Mesodermal cell (in vitro differentiated cells): ENCODE results near the gene B3GALNT2.

Source experiments
- H3K27ac ChIP-seq: 2 replicates; pipeline ENCODE4 v1.7.0; 2013; ENCODE audit warnings: mild to moderate bottlenecking, low read depth, low read length, moderate library complexity; ENCODE audit not compliant: severe bottlenecking
- H3K36me3 ChIP-seq: 2 replicates; pipeline ENCODE4 v1.7.1; 2013; ENCODE audit warnings: mild to moderate bottlenecking, low read length, moderate library complexity; ENCODE audit not compliant: control insufficient read depth, insufficient read depth
- H3K4me1 ChIP-seq: one replicate; pipeline ENCODE4 v1.7.1; 2013; ENCODE audit warnings: mild to moderate bottlenecking, low read length; ENCODE audit not compliant: insufficient read depth, control insufficient read depth, poor library complexity, severe bottlenecking
- H3K4me3 ChIP-seq: 2 replicates; pipeline ENCODE4 v1.7.0; 2013; ENCODE audit warnings: low read length, control low read depth, mild to moderate bottlenecking; ENCODE audit not compliant: insufficient read depth, poor library complexity, severe bottlenecking; ENCODE audit errors: extremely low read depth
- H3K9me3 ChIP-seq: 2 replicates; pipeline ENCODE4 v1.7.1; 2013; ENCODE audit warnings: mild to moderate bottlenecking, low read length, moderate library complexity; ENCODE audit not compliant: control insufficient read depth
- WGBS, 2 experiments: methylation state at CpG; one replicate each; pipeline ENCODE4 v1.1.5; 2013; ENCODE audit warnings: missing lambda C conversion rate in 2 of 2; ENCODE audit not compliant: insufficient coverage in 2 of 2; 5-methylcytosine and 5-hydroxymethylcytosine counted together

The B3GALNT2 gene

DNA sequence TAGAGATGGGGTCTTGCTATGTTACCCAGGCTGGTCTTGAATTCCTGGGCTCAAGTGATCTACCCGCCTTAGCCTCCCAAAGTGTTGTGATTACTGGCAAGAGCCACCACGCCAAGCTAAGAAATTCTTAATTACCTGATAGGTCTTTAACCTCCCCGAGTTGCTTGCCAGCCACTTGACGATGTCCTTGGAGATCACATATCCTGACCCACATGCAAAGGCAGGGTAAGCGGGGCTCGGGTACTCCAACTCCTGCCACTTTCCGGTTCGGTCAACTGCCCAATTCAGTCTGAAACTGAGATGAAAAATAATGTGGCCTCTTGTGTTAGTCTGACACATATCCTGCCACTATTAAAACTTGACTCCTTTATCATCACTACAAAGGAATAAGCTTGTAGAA, 50.2 kb downstream of the B3GALNT2 start:
- no peak overlapping the region for H3K4me3 ChIP-seq
- 100% methylated on average over 1 to 4 of the region's 8 CpGs for WGBS, 2 experiments
- H3K36me3 ChIP-seq, result peaks cover 72% of the 10 kb centered on the region
- H3K4me1 ChIP-seq, result no peaks in the 10 kb centered on the region
- H3K9me3 ChIP-seq, result no peaks in the 10 kb centered on the region
- no peak overlapping the region for H3K27ac ChIP-seq

DNA sequence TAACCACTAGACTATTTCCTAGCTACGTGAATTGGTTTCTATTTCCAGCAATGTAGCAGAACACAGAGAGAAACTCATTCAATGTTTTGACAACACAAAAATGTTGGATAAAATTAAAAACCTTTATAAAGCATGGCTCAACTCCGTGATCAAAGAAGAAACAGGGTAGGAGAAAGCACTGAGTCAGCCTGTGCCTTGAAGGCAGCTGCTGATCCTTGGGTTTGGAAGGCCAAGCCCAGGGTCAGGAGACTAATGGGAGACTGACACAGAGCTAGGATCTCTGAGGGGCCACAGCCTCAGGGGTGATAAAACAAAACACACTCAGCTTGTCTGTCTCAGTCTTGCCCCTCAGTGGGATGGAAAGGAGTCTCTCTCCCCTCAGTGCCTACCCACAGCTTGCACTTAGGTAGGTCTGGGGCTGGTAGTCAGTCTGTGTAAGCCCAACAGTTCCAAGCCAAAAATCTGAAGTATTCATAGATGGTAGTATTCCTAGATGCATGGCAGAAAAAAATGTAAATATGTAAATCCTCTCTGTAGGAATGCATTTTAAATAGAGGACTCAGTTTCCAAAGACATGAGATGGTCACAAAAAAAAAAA, 53.3 kb downstream of the B3GALNT2 start:
- Histone ChIP-seq H3K36me3 (peaks cover 91% of the 10 kb centered on the region), H3K4me3 (no peak overlapping the region), H3K27ac (peak overlapping the region; percentile 24), H3K4me1 (no peaks in the 10 kb centered on the region), H3K9me3 (no peaks in the 10 kb centered on the region)
- 100% methylated on average over 1 to 2 of the region's 2 CpGs for WGBS, 2 experiments

DNA sequence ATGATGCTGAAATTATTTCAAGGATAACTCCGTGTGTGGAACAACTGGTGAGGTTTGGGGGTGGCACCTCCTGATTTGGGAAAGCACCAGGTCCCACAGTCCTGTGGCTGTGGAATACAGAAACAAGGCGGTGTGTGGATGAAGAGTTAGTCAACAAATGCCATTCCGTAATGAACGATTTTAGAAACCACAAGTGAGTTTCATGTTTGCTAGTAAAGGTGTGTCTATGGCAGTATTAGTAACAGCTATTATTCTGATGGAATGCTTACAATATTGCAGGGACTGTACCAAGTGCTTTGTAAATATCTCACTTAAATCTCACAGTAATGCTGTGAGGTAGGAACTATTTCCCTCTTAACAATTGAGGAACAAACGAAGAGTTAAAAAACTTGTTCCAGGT, 53.8 kb downstream of the B3GALNT2 start:
- Histone ChIP-seq H3K27ac (no peak overlapping the region), H3K36me3 (peaks cover 97% of the 10 kb centered on the region), H3K4me3 (no peak overlapping the region), H3K4me1 (no peaks in the 10 kb centered on the region), H3K9me3 (no peaks in the 10 kb centered on the region)
- 91 to 95% methylated on average over 4 of the region's 5 CpGs for WGBS, 2 experiments

DNA sequence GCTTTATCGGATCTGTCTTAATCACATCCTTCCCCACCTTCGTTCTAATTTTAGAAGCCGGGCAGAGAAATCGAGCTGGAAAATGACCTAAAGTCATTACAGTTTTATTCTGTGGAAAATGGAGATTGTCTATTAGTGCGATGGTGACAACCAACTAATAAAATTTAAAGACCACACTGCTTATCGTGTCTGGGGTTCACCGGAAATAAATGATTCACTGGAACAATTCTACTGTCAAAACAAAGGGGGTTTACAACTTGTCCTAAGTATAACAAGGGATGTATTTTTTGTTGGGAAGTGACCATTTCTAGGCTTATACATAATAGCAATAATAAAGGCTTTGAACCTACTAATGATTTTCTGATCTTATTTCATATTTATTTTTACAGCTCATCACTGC, 55.6 kb downstream of the B3GALNT2 start:
- no peak overlapping the region for H3K27ac ChIP-seq
- H3K4me3 ChIP-seq, result no peak overlapping the region
- H3K36me3 ChIP-seq, result peaks cover 94% of the 10 kb centered on the region
- H3K9me3 ChIP-seq, result no peaks in the 10 kb centered on the region
- no CpG with 5 or more reads among the region's 7 CpGs for WGBS, 2 experiments
- H3K4me1 ChIP-seq, result no peaks in the 10 kb centered on the region

DNA sequence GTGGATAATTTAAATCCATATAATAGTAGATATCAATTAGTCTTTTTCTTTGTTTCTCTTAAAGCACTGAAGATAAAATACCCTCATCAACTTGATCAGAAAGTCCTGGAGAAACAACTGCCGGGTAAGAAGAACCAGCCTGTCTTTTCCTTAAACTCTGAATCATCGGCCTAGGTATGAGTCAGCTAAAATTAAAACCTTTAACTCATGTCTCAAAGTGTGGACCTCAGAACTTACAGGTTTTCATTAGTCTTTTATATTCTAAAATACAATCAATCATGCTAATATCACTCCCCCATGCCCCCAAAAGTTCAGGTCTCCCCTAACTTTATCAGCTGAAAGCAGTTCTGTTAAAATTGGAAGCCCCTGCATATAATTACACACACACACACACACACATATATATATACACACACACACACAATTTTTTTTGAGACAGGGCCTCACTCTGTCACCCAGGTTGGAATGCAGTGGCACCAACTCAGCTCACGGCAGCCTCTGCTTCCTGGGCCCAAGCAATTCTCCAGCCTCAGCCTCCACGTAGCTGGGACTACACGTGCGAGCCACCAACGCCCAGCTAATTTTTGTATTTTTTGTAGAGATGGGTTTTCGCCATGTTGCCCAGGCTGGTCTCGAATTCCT, 61.3 kb downstream of the B3GALNT2 start:
- Histone ChIP-seq H3K36me3 (peaks cover 82% of the 10 kb centered on the region), H3K27ac (peak overlapping the region; percentile 50)
- 82 to 95% methylated on average over 4 to 7 of the region's 9 CpGs for WGBS, 2 experiments

DNA sequence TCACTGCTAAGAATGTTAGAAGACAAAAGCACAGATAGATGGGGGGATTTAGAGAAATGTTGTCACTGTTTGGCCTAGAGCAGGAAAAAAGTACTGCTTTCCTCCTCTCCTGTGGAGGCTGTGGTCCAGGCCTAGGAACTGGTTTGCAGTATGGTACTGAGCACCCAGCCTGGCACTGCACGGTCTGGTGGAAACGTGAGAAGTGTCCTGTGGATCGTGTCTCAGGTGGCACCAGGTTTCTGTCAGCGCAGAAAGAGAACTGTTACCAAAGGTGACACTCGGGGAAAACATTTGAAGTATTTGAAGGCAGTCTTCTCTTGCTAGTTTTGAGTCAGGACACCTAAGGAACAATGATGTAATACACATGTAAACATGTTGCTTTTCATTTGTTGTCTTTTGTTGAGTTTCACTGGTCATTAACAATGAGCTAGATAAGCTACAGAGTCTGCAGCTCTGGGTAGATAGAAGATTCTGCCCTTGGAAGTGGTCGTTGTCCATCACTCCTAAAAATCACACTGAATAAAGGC, 63.0 kb downstream of the B3GALNT2 start:
- no peak overlapping the region for H3K27ac ChIP-seq
- WGBS, 2 experiments, result 96 to 97% methylated on average over 4 to 5 of the region's 6 CpGs
- H3K4me1 ChIP-seq, result peaks cover 4% of the 10 kb centered on the region
- H3K4me3 ChIP-seq, result no peak overlapping the region
- no peaks in the 10 kb centered on the region for H3K9me3 ChIP-seq
- peaks cover 82% of the 10 kb centered on the region for H3K36me3 ChIP-seq

More for the DNA sequence above, 61.3 kb downstream of the B3GALNT2 start:
- H3K9me3 ChIP-seq, result no peaks in the 10 kb centered on the region
- H3K4me3 ChIP-seq, result no peak overlapping the region
- peaks cover 4% of the 10 kb centered on the region for H3K4me1 ChIP-seq

DNA sequence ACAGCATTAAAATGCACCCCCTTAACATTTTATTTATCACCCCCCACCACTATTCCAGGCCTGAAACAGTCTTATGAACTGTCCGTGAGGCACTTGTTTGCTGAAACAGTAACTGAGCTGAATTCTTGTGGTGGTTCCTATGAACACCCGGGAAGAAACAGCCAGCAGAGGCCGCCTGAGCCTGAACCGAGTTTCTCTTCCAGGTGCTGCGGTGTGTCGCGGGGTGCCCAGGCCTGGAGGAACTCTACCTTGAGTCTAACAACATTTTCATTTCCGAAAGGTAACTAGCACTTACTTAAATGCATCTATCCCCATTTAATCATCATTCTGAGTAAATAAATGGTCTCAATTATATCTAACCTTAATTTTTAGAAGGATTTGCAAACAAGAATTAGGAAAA, 70.3 kb downstream of the B3GALNT2 start:
- 95 to 98% methylated on average over 7 of the region's 8 CpGs for WGBS, 2 experiments
- no peaks in the 10 kb centered on the region for H3K9me3 ChIP-seq
- H3K4me3 ChIP-seq, result no peak overlapping the region

DNA sequence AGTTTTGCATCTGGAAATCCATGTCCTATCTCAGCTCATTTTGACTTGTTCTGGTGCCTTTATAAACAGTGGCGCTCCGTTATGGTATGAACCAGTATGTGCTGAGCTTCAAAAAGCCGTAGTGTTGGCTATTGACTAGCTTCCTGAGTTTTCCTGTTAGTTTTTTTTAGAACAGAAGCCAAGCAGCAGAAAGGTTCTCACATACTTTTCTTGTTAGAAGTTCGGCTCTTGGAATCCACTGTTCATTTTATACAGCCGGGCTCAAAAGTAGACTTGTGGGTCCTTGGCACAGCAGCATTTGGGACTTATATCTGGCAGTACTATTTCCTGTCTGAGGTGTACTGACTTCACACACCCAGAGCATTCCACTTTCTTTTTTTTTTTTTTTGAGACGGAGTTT, 73.3 kb downstream of the B3GALNT2 start:
- H3K4me1 ChIP-seq, result peaks cover 4% of the 10 kb centered on the region
- 94 to 95% methylated on average over 5 of the region's 6 CpGs for whole genome bisulfite sequencing, 2 experiments
- H3K9me3 ChIP-seq, result no peaks in the 10 kb centered on the region
- peaks cover 27% of the 10 kb centered on the region for H3K36me3 ChIP-seq
- no peak overlapping the region for H3K27ac ChIP-seq
- no peak overlapping the region for H3K4me3 ChIP-seq

More for the DNA sequence above, 70.3 kb downstream of the B3GALNT2 start:
- peaks cover 51% of the 10 kb centered on the region for H3K36me3 ChIP-seq
- no peak overlapping the region for H3K27ac ChIP-seq
- peaks cover 4% of the 10 kb centered on the region for H3K4me1 ChIP-seq

DNA sequence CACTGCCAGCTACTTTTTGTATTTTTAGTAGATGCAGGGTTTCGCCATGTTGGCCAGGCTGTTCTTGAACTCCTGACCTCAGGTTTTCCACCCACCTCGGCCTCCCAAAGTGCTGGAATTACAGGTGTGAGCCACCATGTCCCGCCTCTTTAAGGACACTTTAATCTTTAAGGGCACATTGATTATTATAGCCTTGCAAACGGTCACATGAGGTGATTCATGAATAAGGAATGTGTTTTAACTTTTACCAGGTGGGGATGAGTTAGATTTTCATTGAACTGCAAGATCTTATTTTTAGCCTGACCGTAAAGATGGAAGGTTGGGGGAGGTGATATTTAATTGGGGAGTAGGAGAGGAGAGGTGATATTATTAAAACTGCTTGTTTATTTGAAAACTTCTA, 75.1 kb downstream of the B3GALNT2 start:
- H3K4me1 ChIP-seq, result peaks cover 4% of the 10 kb centered on the region
- H3K36me3 ChIP-seq, result peaks cover 17% of the 10 kb centered on the region
- 93 to 98% methylated on average over 4 of the region's 5 CpGs for WGBS, 2 experiments
- no peaks in the 10 kb centered on the region for H3K9me3 ChIP-seq
- no peak overlapping the region for H3K4me3 ChIP-seq
- H3K27ac ChIP-seq, result no peak overlapping the region

DNA sequence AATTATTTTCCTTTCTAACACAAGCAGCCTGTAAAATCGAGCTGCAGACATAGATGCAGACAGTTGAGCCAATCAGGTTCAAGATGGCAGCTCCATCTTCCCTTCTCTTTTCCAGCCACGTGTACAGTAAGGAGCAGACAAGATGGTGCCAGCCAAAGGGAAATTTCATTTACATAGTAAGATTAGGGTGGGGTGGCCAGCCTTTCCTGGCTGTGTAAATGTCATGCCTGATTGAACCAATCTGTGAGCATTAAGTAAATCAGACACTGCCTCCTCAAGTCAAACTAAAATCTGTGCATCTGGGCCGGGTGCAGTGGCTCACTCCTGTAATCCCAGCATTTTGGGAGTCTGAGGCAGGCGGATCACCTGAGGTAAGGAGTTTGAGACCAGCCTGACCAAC, 76.8 kb downstream of the B3GALNT2 start:
- Histone ChIP-seq H3K36me3 (peaks cover 6% of the 10 kb centered on the region), H3K4me3 (no peak overlapping the region), H3K27ac (no peak overlapping the region), H3K9me3 (no peaks in the 10 kb centered on the region), H3K4me1 (peaks cover 4% of the 10 kb centered on the region)
- WGBS, 2 experiments, result 83 to 85% methylated on average over 1 to 3 of the region's 4 CpGs

DNA sequence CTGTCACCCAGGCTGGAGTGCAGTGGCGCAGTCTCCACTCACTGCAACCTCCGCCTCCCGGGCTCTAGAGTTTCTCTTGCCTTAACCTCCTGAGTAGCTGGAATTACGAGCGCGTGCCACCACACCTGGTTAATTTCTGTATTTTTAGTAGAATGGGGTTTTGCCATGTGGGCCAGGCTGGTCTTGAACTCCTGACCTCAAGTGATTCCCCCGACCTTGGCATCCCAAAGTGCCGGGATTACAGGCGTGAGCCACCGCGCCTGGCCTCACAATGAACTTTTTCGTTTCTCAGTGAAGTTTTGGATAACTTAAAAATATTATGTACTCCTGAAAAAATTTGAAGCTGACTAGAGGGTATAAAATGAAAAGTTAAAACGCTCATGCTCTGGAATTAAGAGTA, 77.6 kb downstream of the B3GALNT2 start:
- Histone ChIP-seq H3K36me3 (peaks cover 6% of the 10 kb centered on the region), H3K9me3 (no peaks in the 10 kb centered on the region), H3K4me3 (no peak overlapping the region), H3K27ac (no peak overlapping the region), H3K4me1 (peaks cover 4% of the 10 kb centered on the region)
- 97 to 99% methylated on average over 10 to 12 of the region's 13 CpGs for WGBS, 2 experiments
